GM10847 (cell line): ENCODE results near the gene SPATA6L.

Source experiments
- POLR2A ChIP-seq: IDR thresholded peaks from 2 replicates; pipeline ENCODE4 v1.6.1; 2011; ENCODE audit not compliant: insufficient read length; ENCODE audit errors: extremely low read depth

SPATA6L gene

GRCh38 chr9:4581861-4582565 lies 84.3 kb downstream of the SPATA6L start:
- no peak for TF ChIP-seq POLR2A

- TF ChIP-seq POLR2A = no peak
Measured at GRCh38 chr9:4581035-4581760, 85.1 kb downstream of the SPATA6L start.

- TF ChIP-seq POLR2A = no peak
Measured at GRCh38 chr9:4579001-4579400, 87.3 kb downstream of the SPATA6L start.

- no peak for TF ChIP-seq POLR2A
Measured at GRCh38 chr9:4576448-4576847, 89.8 kb downstream of the SPATA6L start.

- TF ChIP-seq POLR2A = no peak
Measured at GRCh38 chr9:4575997-4576396, 90.3 kb downstream of the SPATA6L start.

- TF ChIP-seq POLR2A = no peak
Measured at GRCh38 chr9:4574657-4575243, 91.5 kb downstream of the SPATA6L start.

- TF ChIP-seq POLR2A = no peak
Measured at GRCh38 chr9:4573634-4574389, 92.5 kb downstream of the SPATA6L start.

- no peak for TF ChIP-seq POLR2A
Measured at GRCh38 chr9:4573176-4573575, 93.1 kb downstream of the SPATA6L start.

- TF ChIP-seq POLR2A = no peak
Measured at GRCh38 chr9:4572184-4572826, 94.0 kb downstream of the SPATA6L start.

GRCh38 chr9:4569101-4569500 lies 97.2 kb downstream of the SPATA6L start:
- no peak for TF ChIP-seq POLR2A

- no peak for TF ChIP-seq POLR2A
Measured at GRCh38 chr9:4567601-4568000, 98.7 kb downstream of the SPATA6L start.

GRCh38 chr9:4566806-4567205 lies 99.5 kb downstream of the SPATA6L start:
- no peak for TF ChIP-seq POLR2A

- no peak for TF ChIP-seq POLR2A
Measured at GRCh38 chr9:4563105-4563504, 103.2 kb downstream of the SPATA6L start.

- TF ChIP-seq POLR2A = no peak
Measured at GRCh38 chr9:4559261-4560182, 106.8 kb downstream of the SPATA6L start.

GRCh38 chr9:4558371-4558998 lies 107.8 kb downstream of the SPATA6L start:
- no peak for TF ChIP-seq POLR2A
